Stomach (tissue), 4 donors: ENCODE results near the gene FAIM2.

Experiments
- EP300 ChIP-seq: sonication (generic); formaldehyde crosslinking; IDR thresholded peaks from one replicate; pipeline ENCODE4 v1.6.1; 2017; ENCODE audit warnings: antibody characterized with exemption
- POLR2A ChIP-seq, 4 donors: fragments of 450-650 bp; IDR thresholded peaks; one replicate each; pipeline ENCODE4 v1.6.1; 2016; ENCODE audit warnings: antibody characterized with exemption in 4 of 4, control low read depth in 2 of 4, mild to moderate bottlenecking in 1 of 4, moderate library complexity in 1 of 4
- TF ChIP-seq, protein P1 (sequence below), 7 experiments: fragments of 450-650 bp in 4 of 7; fragments of 200-600 bp in 3 of 7; sonication (generic) in 3 of 7; IDR thresholded peaks; one replicate each; pipeline ENCODE4 v1.5.1; 2016 to 2019; ENCODE audit warnings: antibody characterized with exemption in 7 of 7, control low read depth in 2 of 7, mild to moderate bottlenecking in 1 of 7

GRCh38 chr12:49910331-49911212 lies 6.9 kb upstream of the FAIM2 start:
- TF ChIP-seq, protein P1, sequence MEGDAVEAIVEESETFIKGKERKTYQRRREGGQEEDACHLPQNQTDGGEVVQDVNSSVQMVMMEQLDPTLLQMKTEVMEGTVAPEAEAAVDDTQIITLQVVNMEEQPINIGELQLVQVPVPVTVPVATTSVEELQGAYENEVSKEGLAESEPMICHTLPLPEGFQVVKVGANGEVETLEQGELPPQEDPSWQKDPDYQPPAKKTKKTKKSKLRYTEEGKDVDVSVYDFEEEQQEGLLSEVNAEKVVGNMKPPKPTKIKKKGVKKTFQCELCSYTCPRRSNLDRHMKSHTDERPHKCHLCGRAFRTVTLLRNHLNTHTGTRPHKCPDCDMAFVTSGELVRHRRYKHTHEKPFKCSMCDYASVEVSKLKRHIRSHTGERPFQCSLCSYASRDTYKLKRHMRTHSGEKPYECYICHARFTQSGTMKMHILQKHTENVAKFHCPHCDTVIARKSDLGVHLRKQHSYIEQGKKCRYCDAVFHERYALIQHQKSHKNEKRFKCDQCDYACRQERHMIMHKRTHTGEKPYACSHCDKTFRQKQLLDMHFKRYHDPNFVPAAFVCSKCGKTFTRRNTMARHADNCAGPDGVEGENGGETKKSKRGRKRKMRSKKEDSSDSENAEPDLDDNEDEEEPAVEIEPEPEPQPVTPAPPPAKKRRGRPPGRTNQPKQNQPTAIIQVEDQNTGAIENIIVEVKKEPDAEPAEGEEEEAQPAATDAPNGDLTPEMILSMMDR (IDR thresholded peaks at IDR 0.05): no peak
- TF ChIP-seq POLR2A (IDR thresholded peaks at IDR 0.05) (no peak), EP300 (no peak)
